ENCODE data around the gene DNLZ. TPM values are rescaled to one million over a fixed set of nuclear protein-coding genes. Genes with fewer than 3 reads are reported as not detected.

Gene DNLZ
- polyA plus RNA-seq, 2 of the 4 experiments (the other 2 are of a cell fraction), result 8.0 to 19.9 TPM

GRCh38 chr9:136330406-136330990 is 33.0 kb downstream of the DNLZ start:
- no peaks in the 10 kb centered on the region for H3K9me3 ChIP-seq
- TF ChIP-seq CBX2 (IDR thresholded peaks at IDR 0.05; ENCODE audit: borderline replicate concordance, low read depth) (no peak), POLR2A (IDR thresholded peaks at IDR 0.05; ENCODE audit: low read length) (no peak), ESRRA (IDR thresholded peaks at IDR 0.05; ENCODE audit: borderline replicate concordance, low read length) (no peak), HEYL (CRISPR knock-in tag; IDR thresholded peaks at IDR 0.05) (no peak), NR3C1 (IDR thresholded peaks at IDR 0.05) (no peak), FOXS1 (CRISPR knock-in tag; IDR thresholded peaks at IDR 0.05) (no peak), EHF (CRISPR knock-in tag; IDR thresholded peaks at IDR 0.05) (no peak)
- ChIA-PET POLR2A (interaction anchor here (1.0 kb wide), 1 partner anchor 32 kb away, joined by 3 read pairs; no protein-coding TSS in a partner anchor), CTCF (interaction anchor here (1.7 to 2.5 kb wide), 3 partner anchors 10 to 15 kb away, joined by 5 to 18 read pairs (median 6); no protein-coding TSS in a partner anchor)
- ATAC-seq, result no peak
- H3K27ac ChIP-seq, result no peak overlapping the region
- 81% methylated on average over 10 of the region's 14 CpGs for WGBS (ENCODE audit: missing lambda C conversion rate)
- no peak for FAIRE-seq
- peaks cover 18% of the 10 kb centered on the region for H3K4me1 ChIP-seq
- H3K4me3 ChIP-seq, result no peak overlapping the region
- DNase-seq (ENCODE audit: low read depth in 1 of 2, low spot score in 1 of 2), result no peak
- H3K4me2 ChIP-seq, result no peak overlapping the region

- CTCF ChIA-PET, result interaction anchor here (1.8 to 2.5 kb wide), 4 partner anchors 8 to 16 kb away, joined by 6 to 18 read pairs (median 10); no protein-coding TSS in a partner anchor
- Histone ChIP-seq H3K27ac (no peak overlapping the region), H3K4me1 (peaks cover 18% of the 10 kb centered on the region), H3K4me3 (no peak overlapping the region), H3K9me3 (no peaks in the 10 kb centered on the region), H3K4me2 (no peak overlapping the region)
- POLR2A ChIA-PET, result no interaction called here
- no peak for TF ChIP-seq FOXS1 (CRISPR knock-in tag; IDR thresholded peaks at IDR 0.05)
- no peak for TF ChIP-seq ZNF302 (CRISPR knock-in tag; IDR thresholded peaks at IDR 0.05)
- TF ChIP-seq GATA3 (IDR thresholded peaks at IDR 0.05; ENCODE audit: borderline replicate concordance), result no peak
- TF ChIP-seq POLR2A (IDR thresholded peaks at IDR 0.05; ENCODE audit: low read length), result no peak
- no peak for TF ChIP-seq KDM1A (IDR thresholded peaks at IDR 0.05; ENCODE audit: low read depth)
- no peak for TF ChIP-seq RNF2 (IDR thresholded peaks at IDR 0.05; ENCODE audit: borderline replicate concordance, low read depth)
- FAIRE-seq (no peak), ATAC-seq (no peak), DNase-seq (ENCODE audit: low read depth in 1 of 2, low spot score in 1 of 2) (no peak)
- WGBS (ENCODE audit: missing lambda C conversion rate), result 89% methylated on average over 10 of the region's 23 CpGs
Measured at GRCh38 chr9:136329636-136330405, 33.7 kb downstream of the DNLZ start.

GRCh38 chr9:136329211-136329627 is 34.3 kb downstream of the DNLZ start:
- DNase-seq (ENCODE audit: low read depth in 1 of 2, low spot score in 1 of 2) (no peak), ATAC-seq (no peak), FAIRE-seq (no peak)
- no peak overlapping the region for H3K4me3 ChIP-seq
- WGBS (ENCODE audit: missing lambda C conversion rate), result 93% methylated on average over 15 of the region's 19 CpGs
- H3K4me2 ChIP-seq, result peak overlapping the region; percentile 82; the same call in 2 of the 3 replicates
- no peak overlapping the region for H3K27ac ChIP-seq
- CTCF ChIA-PET, result interaction anchor here (1.5 to 2.5 kb wide), 5 partner anchors 9 to 160 kb away, joined by 3 to 18 read pairs (median 7); no protein-coding TSS in a partner anchor
- no peaks in the 10 kb centered on the region for H3K9me3 ChIP-seq
- peaks cover 18% of the 10 kb centered on the region for H3K4me1 ChIP-seq
- POLR2A ChIA-PET, result no interaction called here
- TF ChIP-seq BCL3 (IDR thresholded peaks at IDR 0.05) (no peak), NFE2L2 (conservative IDR thresholded peaks at IDR 0.05; ENCODE audit: low read length) (no peak), FOSB (CRISPR knock-in tag; IDR thresholded peaks at IDR 0.05) (no peak), CBX8 (IDR thresholded peaks at IDR 0.05) (no peak), ZSCAN20 (CRISPR knock-in tag; IDR thresholded peaks at IDR 0.05) (no peak), CBX2 (IDR thresholded peaks at IDR 0.05; ENCODE audit: borderline replicate concordance, low read depth) (no peak), JUNB (IDR thresholded peaks at IDR 0.05) (no peak), MYC (IDR thresholded peaks at IDR 0.05; ENCODE audit: borderline replicate concordance, low read length) (no peak), BHLHE40 (IDR thresholded peaks at IDR 0.05; ENCODE audit: low read depth, low read length) (no peak), POLR2AphosphoS2 (conservative IDR thresholded peaks at IDR 0.05; ENCODE audit: low read length) (no peak), POLR2A (IDR thresholded peaks at IDR 0.05; ENCODE audit: low read length) (no peak)

All from A549 (cell line).